ENCODE results near the gene TMEM143.
"Not testable (repeated sequence)": the region's sequence is repeated elsewhere in the genome, so short reads cannot be mapped to it uniquely, and the experiment has no call there.

TMEM143 gene

GRCh38 chr19:48363810-48364597, at the start of gene TMEM143, which contains the start of gene SYNGR4:
Gene TMEM143, minus strand, starts transcription at chr19:48363940. Its CDS starts 20 bp downstream, at chr19:48363920.
Gene SYNGR4, plus strand, starts transcription at chr19:48364367. Its CDS starts 1,476 bp downstream, at chr19:48365843.
- DNase-seq = peak; percentile 95

- no peak for DNase-seq
These were observed 42.1 kb upstream of the TMEM143 start for GRCh38 chr19:48405850-48406249.

- no peak for DNase-seq
These were observed 41.4 kb upstream of the TMEM143 start for GRCh38 chr19:48405010-48405659.

- peak; percentile 38 for DNase-seq
These were observed 39.9 kb upstream of the TMEM143 start for GRCh38 chr19:48403606-48404005.

- no peak for DNase-seq
These were observed 37.5 kb upstream of the TMEM143 start for GRCh38 chr19:48401287-48401686.

GRCh38 chr19:48400018-48400742, 36.4 kb upstream of the TMEM143 start:
- no peak for DNase-seq

- peak; percentile 84 for DNase-seq
These were observed 34.9 kb upstream of the TMEM143 start for GRCh38 chr19:48398375-48399235.

- DNase-seq = no peak
These were observed 34.3 kb upstream of the TMEM143 start for GRCh38 chr19:48398102-48398374.

GRCh38 chr19:48397263-48398101, 33.7 kb upstream of the TMEM143 start:
- no peak for DNase-seq

- DNase-seq = no peak
These were observed 33.1 kb upstream of the TMEM143 start for GRCh38 chr19:48396824-48397176.

- DNase-seq = no peak
These were observed 32.5 kb upstream of the TMEM143 start for GRCh38 chr19:48396016-48396823.

- DNase-seq = no peak
These were observed 31.8 kb upstream of the TMEM143 start for GRCh38 chr19:48395499-48395898.

- DNase-seq = no peak
These were observed 31.4 kb upstream of the TMEM143 start for GRCh38 chr19:48395170-48395455.

GRCh38 chr19:48394331-48395169, 30.8 kb upstream of the TMEM143 start:
- DNase-seq = no peak

- no peak for DNase-seq
These were observed 30.0 kb upstream of the TMEM143 start, which contains the start of gene GRIN2D for GRCh38 chr19:48393559-48394330. Gene GRIN2D, plus strand, starts transcription at chr19:48393668. Its CDS starts 4,725 bp downstream, at chr19:48398393.

GRCh38 chr19:48392860-48393558, 29.3 kb upstream of the TMEM143 start:
- DNase-seq = no peak

- DNase-seq = not testable (repeated sequence)
These were observed 28.2 kb upstream of the TMEM143 start for GRCh38 chr19:48392006-48392344.

- DNase-seq = peak; percentile 72
These were observed 27.6 kb upstream of the TMEM143 start, which contains the start of gene KDELR1 for GRCh38 chr19:48391100-48392005. Gene KDELR1, minus strand, starts transcription at chr19:48391551. Its CDS starts 193 bp downstream, at chr19:48391358.

All from stimulated activated CD4-positive, alpha-beta T cell treated with anti-CD3 and anti-CD28 coated beads, Interleukin-4, amount 100 ng/mL, for 1 hour (primary cell).